Measurements from ENCODE around the gene DTNBP1.

Gene DTNBP1

GRCh38 chr6:15517600-15517999 is 145.2 kb downstream of the DTNBP1 start:
- H3K4me3 ChIP-seq (ENCODE audit: low read depth, low read length) = no peak overlapping the region
- DNase-seq (ENCODE audit: low read depth, low spot score) = no peak
- TF ChIP-seq, protein P1, sequence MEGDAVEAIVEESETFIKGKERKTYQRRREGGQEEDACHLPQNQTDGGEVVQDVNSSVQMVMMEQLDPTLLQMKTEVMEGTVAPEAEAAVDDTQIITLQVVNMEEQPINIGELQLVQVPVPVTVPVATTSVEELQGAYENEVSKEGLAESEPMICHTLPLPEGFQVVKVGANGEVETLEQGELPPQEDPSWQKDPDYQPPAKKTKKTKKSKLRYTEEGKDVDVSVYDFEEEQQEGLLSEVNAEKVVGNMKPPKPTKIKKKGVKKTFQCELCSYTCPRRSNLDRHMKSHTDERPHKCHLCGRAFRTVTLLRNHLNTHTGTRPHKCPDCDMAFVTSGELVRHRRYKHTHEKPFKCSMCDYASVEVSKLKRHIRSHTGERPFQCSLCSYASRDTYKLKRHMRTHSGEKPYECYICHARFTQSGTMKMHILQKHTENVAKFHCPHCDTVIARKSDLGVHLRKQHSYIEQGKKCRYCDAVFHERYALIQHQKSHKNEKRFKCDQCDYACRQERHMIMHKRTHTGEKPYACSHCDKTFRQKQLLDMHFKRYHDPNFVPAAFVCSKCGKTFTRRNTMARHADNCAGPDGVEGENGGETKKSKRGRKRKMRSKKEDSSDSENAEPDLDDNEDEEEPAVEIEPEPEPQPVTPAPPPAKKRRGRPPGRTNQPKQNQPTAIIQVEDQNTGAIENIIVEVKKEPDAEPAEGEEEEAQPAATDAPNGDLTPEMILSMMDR (IDR thresholded peaks at IDR 0.05; ENCODE audit: low read depth, low read length) = no peak
- in situ Hi-C loops (cut with HindIII; ENCODE audit: low sequenced_read_pairs) = no loop called here

- in situ Hi-C loops (cut with HindIII; ENCODE audit: low sequenced_read_pairs) = no loop called here
- H3K4me3 ChIP-seq (ENCODE audit: low read depth, low read length) = no peak overlapping the region
- no peak for DNase-seq (ENCODE audit: low read depth, low spot score)
- TF ChIP-seq, protein P1 (IDR thresholded peaks at IDR 0.05; ENCODE audit: low read depth, low read length) = no peak
Measured at GRCh38 chr6:15516923-15517560, 145.8 kb downstream of the DTNBP1 start.

DNA sequence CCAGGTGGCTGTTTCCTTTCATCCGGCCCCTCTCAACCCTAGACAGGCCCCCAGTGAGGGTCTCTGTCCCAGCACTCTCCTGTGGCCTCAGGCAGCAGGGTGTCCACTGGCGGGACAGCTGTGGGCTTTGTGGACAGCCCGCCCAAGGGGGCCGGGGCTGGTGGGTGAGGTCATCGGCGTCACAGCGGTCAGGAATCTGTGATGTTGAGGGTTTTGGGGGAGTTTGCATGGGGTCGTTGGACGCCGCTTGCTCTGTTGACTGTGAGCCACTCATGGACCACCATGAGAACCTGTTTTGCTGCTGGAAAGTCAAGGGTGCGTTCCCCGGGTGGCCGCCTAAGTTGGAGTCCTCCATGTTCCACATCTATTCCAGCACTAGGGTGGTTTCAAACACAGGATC is 146.4 kb downstream of the DTNBP1 start:
- DNase-seq (ENCODE audit: low read depth, low spot score) = no peak
- TF ChIP-seq, protein P1 (IDR thresholded peaks at IDR 0.05; ENCODE audit: low read depth, low read length) = no peak
- in situ Hi-C loops (cut with HindIII; ENCODE audit: low sequenced_read_pairs) = no loop called here
- H3K4me3 ChIP-seq (ENCODE audit: low read depth, low read length) = no peak overlapping the region

DNA sequence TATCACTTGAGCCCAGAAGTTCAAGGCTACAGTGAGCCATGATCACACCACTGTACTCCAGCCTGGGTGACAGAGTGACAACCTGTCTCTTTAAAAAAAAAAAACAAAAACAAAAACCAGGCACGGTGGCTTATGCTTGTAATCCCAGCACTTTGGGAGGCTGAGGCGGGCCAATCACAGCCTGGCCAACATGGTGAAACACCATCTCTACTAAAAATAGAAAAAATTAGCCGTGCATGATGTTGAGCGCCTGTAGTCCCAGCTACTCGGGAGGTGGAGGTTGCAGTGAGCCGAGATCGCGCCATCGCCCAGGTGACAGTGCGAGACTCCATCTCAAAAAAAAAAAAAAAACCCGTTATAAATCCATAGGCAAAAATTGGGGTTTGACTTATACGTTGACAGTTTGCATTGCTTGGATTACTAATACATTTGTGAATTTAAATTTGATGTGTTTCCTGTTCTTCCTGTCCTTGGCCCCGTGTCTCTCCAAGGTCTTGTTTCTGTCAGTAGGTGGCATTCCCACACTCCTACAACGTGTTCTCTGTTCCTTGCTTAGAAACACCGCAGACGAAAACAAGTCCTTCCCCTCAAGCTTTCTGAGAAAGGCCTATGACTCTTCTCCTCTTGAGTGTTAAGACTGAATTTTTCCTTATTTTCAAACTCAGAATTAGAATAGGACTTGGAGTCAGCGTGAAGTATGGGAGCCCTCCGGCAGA is 147.0 kb downstream of the DTNBP1 start:
- in situ Hi-C loops (cut with HindIII; ENCODE audit: low sequenced_read_pairs) = no loop called here
- TF ChIP-seq, protein P1 (IDR thresholded peaks at IDR 0.05; ENCODE audit: low read depth, low read length) = no peak
- H3K4me3 ChIP-seq (ENCODE audit: low read depth, low read length) = no peak overlapping the region
- DNase-seq (ENCODE audit: low read depth, low spot score) = no peak

- no peak for DNase-seq (ENCODE audit: low read depth, low spot score)
- TF ChIP-seq, protein P1 (IDR thresholded peaks at IDR 0.05; ENCODE audit: low read depth, low read length) = no peak
- in situ Hi-C loops (cut with HindIII; ENCODE audit: low sequenced_read_pairs) = no loop called here
- H3K4me3 ChIP-seq (ENCODE audit: low read depth, low read length) = no peak overlapping the region
Measured at GRCh38 chr6:15515226-15515625, 147.6 kb downstream of the DTNBP1 start.

- DNase-seq (ENCODE audit: low read depth, low spot score) = no peak
- in situ Hi-C loops (cut with HindIII; ENCODE audit: low sequenced_read_pairs) = no loop called here
- no peak overlapping the region for H3K4me3 ChIP-seq (ENCODE audit: low read depth, low read length)
- TF ChIP-seq, protein P1 (IDR thresholded peaks at IDR 0.05; ENCODE audit: low read depth, low read length) = no peak
Measured at GRCh38 chr6:15513801-15514711, 148.8 kb downstream of the DTNBP1 start.
